ENCODE measurements around the gene TMEM266.

Gene TMEM266

GRCh38 chr15:76135516-76135915, 75.7 kb downstream of the TMEM266 start:
- DNase-seq = no peak

- no peak for DNase-seq
These were observed 78.7 kb downstream of the TMEM266 start for GRCh38 chr15:76138436-76138835.

GRCh38 chr15:76139368-76140073, 79.7 kb downstream of the TMEM266 start:
- peak; percentile 45 for DNase-seq

DNA sequence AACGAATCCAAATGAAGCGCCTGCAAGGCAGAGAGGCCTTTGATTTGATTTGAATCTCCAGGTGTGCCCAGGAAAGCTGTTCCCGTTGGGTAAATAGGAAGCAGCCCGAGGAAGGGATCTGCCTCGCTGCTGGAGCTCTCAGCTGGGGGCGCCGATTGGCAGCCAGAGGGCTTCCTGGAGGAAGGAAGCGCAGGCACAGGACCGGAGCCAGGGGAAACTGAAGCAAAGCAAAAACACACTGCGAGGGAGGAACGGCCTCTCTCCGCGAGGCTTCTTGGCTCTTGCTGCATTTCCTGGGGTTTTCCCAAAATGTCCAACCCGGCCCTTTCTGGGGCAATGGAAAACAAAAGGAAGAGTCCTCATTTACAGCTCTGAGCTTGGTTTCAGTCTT, 80.3 kb downstream of the TMEM266 start:
- DNase-seq = no peak

DNA sequence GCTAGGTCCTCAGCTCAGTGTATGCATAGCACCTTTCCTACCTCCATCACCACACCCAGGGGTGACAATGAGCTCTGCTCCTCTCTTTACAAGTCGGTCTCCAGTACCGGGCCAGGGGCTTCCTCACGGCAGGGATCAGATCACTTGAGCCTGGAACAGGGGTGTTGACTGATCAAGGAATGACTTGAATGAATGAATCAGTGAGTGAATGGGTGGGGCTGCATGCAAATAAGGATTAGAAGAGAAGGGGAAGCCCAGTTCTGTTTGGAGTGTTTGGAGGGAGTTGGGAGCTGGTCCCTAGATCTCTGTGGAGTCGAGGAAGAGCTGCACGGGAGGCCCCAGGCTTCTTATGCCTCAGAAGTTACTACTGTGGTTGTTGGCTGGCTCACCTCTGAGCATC, 87.0 kb downstream of the TMEM266 start:
- DNase-seq = no peak

DNA sequence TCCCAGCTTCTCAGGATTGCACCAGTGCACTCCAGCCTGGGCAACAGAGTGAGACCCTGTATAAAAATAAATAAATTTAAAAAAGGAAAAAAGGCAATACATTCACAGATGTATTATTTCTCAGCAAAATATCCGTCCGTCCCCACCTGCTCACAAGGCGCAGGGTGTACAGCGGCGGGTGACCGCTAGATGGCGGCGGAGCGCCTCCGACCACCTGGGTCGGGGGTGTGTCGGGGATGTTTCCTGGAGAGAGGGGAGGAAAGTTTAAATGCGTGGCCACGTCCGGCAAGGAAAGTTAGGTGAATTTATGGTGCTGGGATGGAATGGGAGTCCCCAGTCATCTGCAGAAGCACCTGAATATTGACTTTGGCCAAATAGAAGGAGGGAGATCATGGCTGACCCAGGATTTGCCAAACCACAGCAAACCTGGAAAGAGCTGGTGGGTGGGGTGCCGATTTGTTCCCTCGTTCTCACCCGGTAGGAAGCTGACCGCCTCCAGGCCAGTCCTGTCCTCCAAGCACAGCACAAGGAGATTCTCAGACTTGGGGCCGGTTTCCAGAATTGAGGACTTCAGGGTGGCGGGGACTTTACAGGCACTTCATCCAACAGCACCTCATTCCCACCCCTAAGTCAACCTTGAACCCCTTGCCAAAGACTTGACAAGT, 88.3 kb downstream of the TMEM266 start:
- DNase-seq = peak; percentile 60

- DNase-seq = no peak
These were observed 89.6 kb downstream of the TMEM266 start for GRCh38 chr15:76149291-76149915.

DNA sequence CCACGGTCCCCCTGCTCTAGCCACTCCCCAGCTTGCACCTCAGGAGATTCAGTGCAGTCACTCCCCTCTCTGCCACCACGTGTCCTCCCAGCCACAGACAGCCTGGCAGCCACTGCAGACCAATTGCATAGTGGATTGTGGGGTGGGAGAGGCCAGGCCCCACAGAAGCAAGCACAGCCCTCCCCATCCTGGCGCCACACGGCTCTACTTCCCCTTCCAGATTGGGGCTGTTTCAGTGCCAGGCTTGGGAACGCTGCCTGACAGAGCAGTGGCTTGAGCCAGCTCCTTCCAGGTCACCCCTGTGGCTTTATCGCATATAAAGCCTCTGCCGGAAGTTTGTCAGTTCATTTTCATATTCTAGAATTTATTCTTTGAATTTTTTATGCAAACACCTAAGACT, 90.7 kb downstream of the TMEM266 start:
- DNase-seq = no peak

DNA sequence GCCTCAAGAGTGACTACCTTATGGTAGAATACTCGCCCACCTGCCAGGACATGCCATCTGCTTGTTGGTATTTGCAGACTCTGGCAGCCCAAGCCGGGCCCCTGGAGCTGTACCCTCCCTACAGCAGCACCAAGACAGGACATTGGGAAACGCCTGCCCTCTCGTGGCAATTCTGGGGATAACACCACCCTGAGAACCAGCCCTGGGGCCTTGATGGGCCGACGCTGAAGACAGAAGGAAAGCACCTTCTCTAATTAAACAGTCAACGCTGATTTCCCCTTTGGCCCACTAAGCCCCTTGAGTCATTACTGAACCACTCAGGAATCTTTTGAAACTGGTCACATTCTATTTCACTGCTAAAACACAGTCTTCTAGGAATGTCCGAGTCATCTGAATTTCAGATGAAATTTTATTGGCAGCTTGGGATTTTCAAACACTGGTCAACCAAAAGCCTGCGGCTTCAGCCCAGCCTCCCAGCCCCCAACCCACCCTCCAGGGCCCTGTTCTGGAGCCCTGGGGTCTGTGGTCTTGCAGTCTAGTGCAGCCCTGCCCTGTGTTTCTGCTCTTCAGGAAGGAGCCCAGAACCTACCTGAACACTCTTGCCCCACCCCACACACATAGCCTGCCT, 91.3 kb downstream of the TMEM266 start:
- peak; percentile 70 for DNase-seq

- DNase-seq = no peak
These were observed 91.8 kb downstream of the TMEM266 start for GRCh38 chr15:76151599-76151974.

DNA sequence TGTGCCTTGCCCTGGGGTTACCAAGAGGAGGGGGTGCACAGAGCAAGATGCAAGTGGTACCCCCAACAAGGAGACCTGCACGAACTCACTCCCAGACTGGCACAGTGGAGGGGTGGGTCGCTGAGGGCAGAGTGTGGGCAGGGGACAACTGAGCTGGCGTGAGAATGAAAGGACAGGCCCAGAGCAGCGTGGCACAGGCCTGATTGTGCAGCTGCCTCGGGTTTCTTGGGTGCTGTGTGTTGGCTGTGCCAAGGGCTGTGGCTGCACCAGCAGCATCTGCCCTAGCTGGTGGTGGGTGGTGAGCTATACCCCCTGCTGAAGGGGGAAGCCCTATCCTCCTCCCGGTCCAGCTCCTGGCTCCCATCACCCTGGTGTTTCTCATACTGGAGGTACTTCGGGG, 92.4 kb downstream of the TMEM266 start:
- no peak for DNase-seq

DNA sequence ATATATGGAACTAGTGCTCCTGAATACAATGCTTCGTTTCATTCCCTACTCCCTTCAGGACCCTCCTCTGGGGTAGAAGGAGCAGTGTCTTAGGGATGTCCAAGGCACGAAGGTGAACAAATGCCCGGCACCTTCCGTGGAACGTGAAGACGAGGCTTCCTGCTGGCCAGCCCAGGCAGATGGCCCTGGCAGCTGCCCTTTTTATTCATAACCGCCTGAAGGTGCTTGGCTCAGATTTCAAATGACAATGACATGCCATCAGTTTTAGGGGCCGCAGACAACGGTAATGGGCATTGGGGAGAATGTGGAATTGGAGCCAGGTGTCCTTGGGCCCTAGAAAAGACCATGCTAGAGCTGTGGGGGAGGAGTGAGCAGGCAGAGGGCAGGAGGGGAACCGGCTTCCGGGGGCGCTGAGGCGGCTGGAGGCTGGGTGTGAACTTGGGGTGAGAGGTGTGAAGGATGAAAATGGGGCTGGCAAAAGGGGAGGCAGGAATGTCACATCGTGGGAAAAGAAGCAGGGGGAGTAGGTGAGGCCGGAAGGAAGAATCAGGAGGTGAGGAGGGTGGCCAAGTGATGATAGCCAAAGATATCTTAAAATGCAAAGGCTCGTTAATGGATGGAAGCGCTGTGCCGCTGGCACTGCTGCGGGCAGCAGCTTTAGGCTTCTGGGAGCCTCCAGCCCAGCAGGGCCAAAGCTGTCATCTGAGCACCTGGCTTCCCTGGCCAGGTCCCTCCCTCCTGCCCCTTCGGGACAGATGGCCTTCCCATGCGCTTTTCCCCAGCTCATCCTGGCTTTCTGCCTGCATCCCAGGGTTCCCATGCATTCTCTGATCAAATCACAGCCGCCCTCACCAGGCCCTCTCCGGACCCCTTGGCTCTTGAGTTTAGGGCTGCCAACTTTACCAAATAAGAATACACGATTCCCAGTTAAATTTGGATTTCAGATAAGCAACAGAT, 93.7 kb downstream of the TMEM266 start:
- DNase-seq = no peak

DNA sequence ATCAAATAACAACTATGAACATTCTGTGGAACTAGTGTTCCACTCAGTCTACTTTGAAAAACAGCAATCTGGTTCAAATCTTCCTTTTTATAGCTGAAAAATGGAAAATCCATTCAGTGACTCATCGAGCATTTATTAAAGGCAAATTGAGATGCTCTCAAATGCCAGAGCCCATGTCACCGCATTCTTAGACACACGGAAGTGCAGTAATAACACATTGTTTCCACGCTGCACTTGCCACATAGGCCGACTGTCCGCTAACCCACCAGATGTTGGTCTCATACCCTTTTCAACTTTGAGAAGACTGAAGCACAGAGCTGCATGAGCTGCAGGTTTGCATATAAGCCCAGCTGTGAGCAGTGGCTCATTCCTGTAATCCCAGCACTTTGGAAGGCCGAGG, 95.9 kb downstream of the TMEM266 start:
- no peak for DNase-seq

DNA sequence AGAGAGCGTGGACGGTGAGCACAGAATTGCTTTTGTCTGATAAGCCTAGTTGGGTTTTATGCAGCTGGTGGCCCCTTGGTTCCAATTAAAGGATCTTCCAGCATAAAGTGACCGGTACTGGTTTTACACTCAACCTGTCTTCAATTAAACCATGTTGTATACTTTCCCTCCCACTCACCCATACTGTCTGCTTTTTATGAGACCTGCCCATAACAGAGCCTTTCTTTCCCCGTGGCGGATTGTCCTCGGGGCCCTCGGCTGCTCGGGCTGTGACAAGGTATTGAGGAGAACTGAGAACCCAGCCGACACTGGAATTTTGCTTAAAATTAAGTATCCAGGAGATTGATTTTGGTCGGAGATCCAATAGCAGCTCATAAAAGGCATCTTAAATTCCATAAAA, 98.4 kb downstream of the TMEM266 start:
- DNase-seq = no peak

DNA sequence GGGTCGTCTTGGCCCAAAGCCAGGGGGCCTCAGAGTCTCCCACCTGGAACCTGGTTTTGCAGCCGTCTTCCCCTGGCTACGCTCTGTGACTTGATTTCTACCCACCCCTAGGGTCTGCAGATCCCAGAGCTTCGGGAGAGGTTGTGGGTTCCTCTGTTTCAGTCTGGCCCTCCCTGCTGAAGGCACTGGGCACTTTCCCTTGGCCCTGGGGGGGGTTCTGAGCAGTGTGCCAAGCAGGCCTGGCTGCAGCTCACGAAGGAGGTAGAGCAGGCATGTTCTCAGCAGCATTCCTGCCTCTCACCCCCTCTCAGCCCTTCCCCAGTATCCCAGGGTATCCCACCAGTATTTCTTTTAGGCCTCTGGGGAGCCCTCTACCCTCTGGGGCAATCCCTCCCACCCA, 99.0 kb downstream of the TMEM266 start:
- DNase-seq = no peak

- no peak for DNase-seq
These were observed 99.5 kb downstream of the TMEM266 start for GRCh38 chr15:76159282-76159681.

DNA sequence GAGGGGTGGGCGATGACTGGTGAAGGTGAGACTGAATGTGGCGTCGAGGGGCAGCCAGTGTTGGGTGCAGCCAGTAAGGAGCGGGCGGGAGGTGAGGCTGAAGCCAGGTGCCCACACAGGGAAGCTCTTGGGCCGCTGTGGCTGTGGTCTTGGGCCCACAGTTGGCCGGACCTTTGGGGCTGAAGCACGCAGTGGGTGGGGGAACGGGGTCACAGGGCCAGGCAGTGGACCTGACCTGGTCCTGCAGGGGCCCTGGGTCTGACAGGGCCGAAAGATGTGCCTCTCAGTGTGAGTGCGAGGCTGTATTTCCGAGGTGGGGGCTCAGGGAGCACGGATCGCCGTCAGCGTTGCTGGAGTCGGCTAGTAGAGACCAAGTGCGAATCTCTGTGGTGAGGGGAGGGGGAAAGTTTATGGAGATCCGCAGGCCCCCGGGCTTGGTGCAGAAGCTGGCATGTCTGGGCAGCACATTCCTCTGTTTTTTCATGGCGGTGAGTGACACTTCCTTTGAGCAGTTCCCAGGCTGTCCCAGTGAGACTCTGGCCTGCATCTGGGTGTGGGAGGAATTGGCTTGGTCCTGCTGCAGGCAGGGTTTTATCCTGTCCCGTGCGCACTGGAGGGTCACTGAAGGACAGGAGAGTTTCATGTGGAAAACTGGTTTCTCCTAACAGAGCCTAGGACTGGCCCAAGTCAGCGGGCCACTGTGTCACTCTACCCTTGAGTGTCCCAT, 100.8 kb downstream of the TMEM266 start:
- DNase-seq = no peak

DNA sequence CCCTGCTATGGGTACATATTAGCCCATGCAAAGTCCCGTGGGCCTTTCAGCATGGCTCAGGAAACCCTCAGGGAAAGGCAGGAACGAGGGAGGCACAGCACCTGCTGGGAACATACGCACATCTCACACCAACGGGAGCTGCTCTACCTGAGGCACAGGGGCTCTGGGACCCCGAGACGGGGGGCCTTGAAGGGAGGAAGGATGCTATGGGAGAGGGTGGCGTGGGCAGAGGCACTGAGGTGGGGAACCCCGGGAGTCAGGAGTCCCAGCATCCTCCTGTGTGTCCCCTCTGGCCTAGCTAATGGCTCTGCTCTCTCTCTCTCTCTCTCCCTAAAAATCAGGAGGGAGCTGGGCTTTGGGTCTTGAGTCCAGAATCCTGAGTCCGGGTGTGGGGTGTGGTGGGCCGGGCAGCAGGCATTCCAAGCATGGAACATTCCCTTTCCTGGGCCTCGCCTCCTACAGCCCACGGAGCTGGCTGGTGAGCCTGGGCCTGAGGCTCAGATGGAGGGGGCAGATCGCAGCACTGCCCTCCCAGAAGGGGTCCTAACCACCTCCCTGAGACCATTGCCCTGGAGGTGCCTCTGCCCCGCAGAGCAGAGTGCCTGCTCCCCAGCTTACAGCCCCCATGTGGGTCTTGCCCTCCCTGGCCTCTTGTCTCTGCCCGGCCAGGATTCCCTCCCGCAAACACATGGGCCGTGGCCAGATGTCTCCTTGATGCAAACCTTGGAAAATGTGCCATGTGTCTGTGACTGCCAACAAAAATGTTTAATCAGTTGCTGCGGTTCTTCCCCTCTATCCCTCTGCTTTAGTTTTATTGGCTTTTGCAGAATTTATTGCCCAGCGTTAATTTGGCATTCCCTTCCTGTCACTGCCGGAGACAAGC, 101.6 kb downstream of the TMEM266 start:
- no peak for DNase-seq

DNA sequence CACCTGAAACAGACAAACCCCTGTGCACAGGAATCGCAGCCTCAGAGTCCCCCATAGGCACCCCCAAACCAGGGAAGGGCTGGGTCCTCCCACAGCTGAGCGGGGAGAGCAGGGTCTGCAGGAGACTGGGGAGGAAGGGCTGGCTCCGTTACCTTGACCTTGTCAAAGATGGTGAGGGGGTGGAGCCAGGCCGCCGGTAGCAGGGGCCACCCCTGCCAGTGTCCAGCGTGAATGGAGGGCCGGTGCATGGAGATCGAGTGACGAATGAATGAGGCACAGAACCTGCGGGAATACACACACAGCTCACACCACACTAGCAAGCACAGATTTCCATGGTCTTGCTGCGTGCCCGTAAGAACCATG, 102.2 kb downstream of the TMEM266 start:
- DNase-seq = no peak

- DNase-seq = no peak
These were observed 103.1 kb downstream of the TMEM266 start for GRCh38 chr15:76162784-76163456.

All from stimulated activated naive CD4-positive, alpha-beta T cell treated with Interleukin-2 at 50 U/mL for 16 hours (primary cell).